Right lobe of liver (tissue), 6 donors: ENCODE results near the gene SLC49A3. TPM values are rescaled to one million over a fixed set of nuclear protein-coding genes. Genes with fewer than 3 reads are reported as not detected.

Experiments
- ATAC-seq, 4 donors: fragments of 200-7000 bp; cut with Tn5 transposase; one replicate each; pipeline ENCODE4 v1.9.1; 2020; ENCODE audit warnings: mild to moderate bottlenecking in 4 of 4, moderate library complexity in 4 of 4
- DNase-seq, 3 donors: peaks; one replicate each; pipeline ENCODE4 v3.0.0-alpha.2; 2020
- H3K27ac ChIP-seq, 3 donors: fragments of 200-600 bp; one replicate each; pipeline ENCODE4 v1.8.0; 2022
- H3K27me3 ChIP-seq, 2 donors: fragments of 200-600 bp; one replicate each; pipeline ENCODE4 v1.8.0; 2022
- H3K36me3 ChIP-seq, 4 donors: fragments of 200-600 bp; sonication (generic) in 1 of 4; one replicate each; pipeline versions ENCODE4 v1.5.1 to v1.8.0; 2017 to 2022; ENCODE audit warnings: control low read depth in 1 of 4
- H3K4me1 ChIP-seq, 4 donors: fragments of 200-600 bp; sonication (generic) in 1 of 4; one replicate each; pipeline versions ENCODE4 v1.5.1 to v1.8.0; 2017 to 2022; ENCODE audit warnings: control low read depth in 1 of 4
- H3K4me3 ChIP-seq, 3 donors: fragments of 200-600 bp; one replicate each; pipeline ENCODE4 v1.8.0; 2022
- H3K9me3 ChIP-seq, 4 donors: fragments of 200-600 bp; sonication (generic) in 1 of 4; one replicate each; pipeline versions ENCODE4 v1.5.1 to v1.8.0; 2017 to 2022; ENCODE audit warnings: control low read depth in 1 of 4
- POLR2A ChIP-seq: fragments of 450-650 bp; IDR thresholded peaks from one replicate; pipeline ENCODE4 v1.6.1; 2017; ENCODE audit warnings: antibody characterized with exemption, mild to moderate bottlenecking
- WGBS: methylation state at CpG from one replicate; pipeline ENCODE4 v1.1.6; 2018; ENCODE audit warnings: low coverage, low lambda C conversion rate; ENCODE audit not compliant: insufficient coverage; ENCODE audit errors: missing lambda C conversion rate; 5-methylcytosine and 5-hydroxymethylcytosine counted together
- intact Hi-C, 2 donors: fragments of 100-400 bp; cut with DNase I; formaldehyde crosslinking; loops; one replicate each; pipeline versions ENCODE4 v1.11.2 to v1.14.1; 2022
- total RNA-seq, 6 experiments: library from RNA; depleted of rRNA in 2 of 6; stranded (reverse); fragments of >200 nt in 2 of 6; fragmentation: NEBNext Ultra II Directional in 3 of 6; extraction: Animal tissue kit (Norgen Biotek cat#: 25700) in 3 of 6; gene quantifications; one replicate each; pipeline versions ENCODE4 v1.1.0 to v1.2.4, GENCODE V29; 2016 to 2023
- TF ChIP-seq, protein P1 (sequence below), 4 donors: fragments of 200-600 bp in 3 of 4; fragments of 450-650 bp in 1 of 4; IDR thresholded peaks; one replicate each; pipeline versions ENCODE4 v1.5.1 to v1.8.0; 2016 to 2022; ENCODE audit warnings: antibody characterized with exemption in 4 of 4, mild to moderate bottlenecking in 2 of 4
- donor health status: DM: no; HTN: yes; CAD: no.
- donor health status: DM: no; HTN: no; CAD: no.
- donor health status: DM: no; HTN: no; CAD: no.
- donor health status: DM: no; HTN: yes; CAD: no.
- donor health status: DM: no; HTN: yes; CAD: no.

The SLC49A3 gene
- total RNA-seq, 6 experiments from 2014 or later = 2.9 to 9.0 (median 5.2) TPM

DNA sequence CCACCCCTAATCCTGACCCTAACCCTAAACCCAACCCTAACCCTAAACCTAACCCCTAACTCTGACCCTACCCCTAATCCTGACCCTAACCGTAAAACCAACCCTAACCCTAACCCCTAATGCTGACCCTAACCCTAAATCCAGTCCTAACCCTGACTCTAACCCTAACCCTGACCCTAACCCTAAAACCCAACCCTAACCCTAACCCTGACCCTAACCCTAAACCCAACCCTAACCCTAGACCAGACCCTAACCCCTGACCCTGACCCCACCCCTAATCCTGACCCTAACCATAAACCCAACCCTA is 16.0 kb upstream of the SLC49A3 start:
- TF ChIP-seq, protein P1, sequence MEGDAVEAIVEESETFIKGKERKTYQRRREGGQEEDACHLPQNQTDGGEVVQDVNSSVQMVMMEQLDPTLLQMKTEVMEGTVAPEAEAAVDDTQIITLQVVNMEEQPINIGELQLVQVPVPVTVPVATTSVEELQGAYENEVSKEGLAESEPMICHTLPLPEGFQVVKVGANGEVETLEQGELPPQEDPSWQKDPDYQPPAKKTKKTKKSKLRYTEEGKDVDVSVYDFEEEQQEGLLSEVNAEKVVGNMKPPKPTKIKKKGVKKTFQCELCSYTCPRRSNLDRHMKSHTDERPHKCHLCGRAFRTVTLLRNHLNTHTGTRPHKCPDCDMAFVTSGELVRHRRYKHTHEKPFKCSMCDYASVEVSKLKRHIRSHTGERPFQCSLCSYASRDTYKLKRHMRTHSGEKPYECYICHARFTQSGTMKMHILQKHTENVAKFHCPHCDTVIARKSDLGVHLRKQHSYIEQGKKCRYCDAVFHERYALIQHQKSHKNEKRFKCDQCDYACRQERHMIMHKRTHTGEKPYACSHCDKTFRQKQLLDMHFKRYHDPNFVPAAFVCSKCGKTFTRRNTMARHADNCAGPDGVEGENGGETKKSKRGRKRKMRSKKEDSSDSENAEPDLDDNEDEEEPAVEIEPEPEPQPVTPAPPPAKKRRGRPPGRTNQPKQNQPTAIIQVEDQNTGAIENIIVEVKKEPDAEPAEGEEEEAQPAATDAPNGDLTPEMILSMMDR (IDR thresholded peaks at IDR 0.05) = no peak
- no peak for TF ChIP-seq POLR2A
- DNase-seq (no peak), ATAC-seq (no peak)
- Histone ChIP-seq H3K27ac (no peak overlapping the region), H3K27me3 (no peaks in the 10 kb centered on the region), H3K4me3 (peak overlapping the region in 2 of 3 donors; percentile 79 to 83), H3K9me3 (no peaks in the 10 kb centered on the region), H3K36me3 (no peaks in the 10 kb centered on the region), H3K4me1 (peaks cover 0 to 5% (median 0%) of the 10 kb centered on the region in 4 donors)
- 92% methylated on average over 1 of the region's 1 CpG for WGBS
- intact Hi-C loops = no loop called here

DNA sequence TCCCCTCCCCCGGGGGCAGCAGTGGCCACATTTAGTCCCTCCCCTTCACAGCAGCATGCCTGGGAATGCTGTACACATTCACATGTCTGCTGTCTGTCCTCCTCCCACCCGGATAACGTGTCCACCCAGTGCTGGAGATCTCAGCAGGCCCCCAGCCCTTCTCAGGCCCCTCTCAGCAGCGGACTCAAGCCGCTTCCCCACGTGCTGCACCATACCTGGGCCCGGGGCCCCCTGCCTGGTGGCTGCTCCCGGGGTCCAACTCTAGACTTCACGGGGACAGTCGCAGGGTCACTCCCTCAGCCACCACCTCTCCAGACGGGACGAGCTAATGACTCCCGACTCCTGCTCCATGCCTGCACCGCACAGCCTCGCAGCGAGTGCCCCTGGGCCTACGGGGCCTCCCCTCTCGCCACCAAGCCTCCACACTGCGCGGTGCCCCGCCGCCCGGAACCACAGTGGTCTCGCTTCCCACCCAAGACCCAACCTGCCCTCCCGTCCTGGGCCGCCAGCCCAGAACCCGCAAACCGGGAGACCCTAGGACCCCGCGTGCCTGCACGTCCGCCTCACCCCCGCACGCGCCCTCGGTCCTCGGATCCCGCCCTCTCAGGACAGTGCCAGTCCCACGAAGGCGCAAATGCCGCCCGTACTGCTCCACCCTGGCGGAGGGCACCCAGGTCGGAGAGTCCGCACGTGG is 15.4 kb upstream of the SLC49A3 start:
- DNase-seq (peak in 2 of 3 donors; percentile 50 to 63), ATAC-seq (no peak)
- H3K4me3 ChIP-seq = no peak overlapping the region
- TF ChIP-seq POLR2A = no peak
- TF ChIP-seq, protein P1 (IDR thresholded peaks at IDR 0.05) = no peak
- no peaks in the 10 kb centered on the region for H3K36me3 ChIP-seq
- intact Hi-C loops = no loop called here
- H3K4me1 ChIP-seq = peaks cover 0 to 5% (median 0%) of the 10 kb centered on the region in 4 donors
- 98% methylated on average over 11 of the region's 46 CpGs for WGBS
- no peaks in the 10 kb centered on the region for H3K27me3 ChIP-seq
- H3K9me3 ChIP-seq = no peaks in the 10 kb centered on the region
- H3K27ac ChIP-seq = no peak overlapping the region

DNA sequence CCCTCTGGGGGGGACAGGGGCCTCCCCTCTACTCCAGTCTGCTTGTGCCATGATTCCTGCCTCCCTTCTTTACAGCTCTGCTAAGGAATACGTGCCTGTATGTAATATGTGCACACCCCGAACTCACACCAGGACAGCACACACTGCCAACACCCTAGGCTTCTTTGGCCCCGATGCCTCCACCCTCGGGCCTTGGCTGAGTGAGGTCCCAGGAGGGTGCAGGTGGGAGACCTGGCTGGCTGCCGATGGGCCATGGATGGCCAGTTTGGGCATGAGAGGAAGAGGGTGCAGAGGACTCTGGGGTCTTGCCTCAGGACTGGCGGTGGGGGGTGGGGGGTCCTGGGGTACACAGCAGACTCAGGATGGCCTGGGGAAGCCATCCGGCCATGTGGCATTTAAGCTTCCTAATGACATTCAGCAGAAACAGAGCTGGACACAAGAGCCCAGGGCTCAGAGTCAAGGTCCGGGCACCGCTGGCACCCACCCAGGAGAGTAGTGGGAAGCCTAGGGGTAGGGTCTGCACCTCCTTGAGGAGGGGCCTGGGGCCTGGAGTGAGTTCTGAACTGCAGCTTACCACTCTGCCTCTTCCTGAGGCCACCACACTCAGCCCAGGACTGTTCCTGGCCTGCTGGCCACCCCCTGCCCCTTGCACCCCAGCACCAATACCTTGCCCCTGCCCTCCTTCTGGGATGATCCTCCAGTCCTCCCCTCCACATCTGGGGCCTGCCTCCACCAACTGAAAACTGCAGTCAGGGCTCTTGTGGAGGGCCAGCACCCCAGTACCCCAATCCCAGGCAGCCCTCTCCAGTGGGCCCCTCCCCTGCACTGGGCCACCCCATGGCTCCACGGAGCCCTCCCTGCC is 14.6 kb upstream of the SLC49A3 start:
- no peak overlapping the region for H3K4me3 ChIP-seq
- TF ChIP-seq, protein P1 (IDR thresholded peaks at IDR 0.05) = no peak
- no peak for TF ChIP-seq POLR2A
- no peaks in the 10 kb centered on the region for H3K27me3 ChIP-seq
- intact Hi-C loops = no loop called here
- H3K27ac ChIP-seq = no peak overlapping the region
- H3K36me3 ChIP-seq = no peaks in the 10 kb centered on the region
- 100% methylated on average over 3 of the region's 10 CpGs for WGBS
- DNase-seq (peak in 2 of 3 donors; percentile 46 to 50), ATAC-seq (no peak)
- H3K4me1 ChIP-seq = peaks cover 0 to 5% (median 0%) of the 10 kb centered on the region in 4 donors
- H3K9me3 ChIP-seq = no peaks in the 10 kb centered on the region

DNA sequence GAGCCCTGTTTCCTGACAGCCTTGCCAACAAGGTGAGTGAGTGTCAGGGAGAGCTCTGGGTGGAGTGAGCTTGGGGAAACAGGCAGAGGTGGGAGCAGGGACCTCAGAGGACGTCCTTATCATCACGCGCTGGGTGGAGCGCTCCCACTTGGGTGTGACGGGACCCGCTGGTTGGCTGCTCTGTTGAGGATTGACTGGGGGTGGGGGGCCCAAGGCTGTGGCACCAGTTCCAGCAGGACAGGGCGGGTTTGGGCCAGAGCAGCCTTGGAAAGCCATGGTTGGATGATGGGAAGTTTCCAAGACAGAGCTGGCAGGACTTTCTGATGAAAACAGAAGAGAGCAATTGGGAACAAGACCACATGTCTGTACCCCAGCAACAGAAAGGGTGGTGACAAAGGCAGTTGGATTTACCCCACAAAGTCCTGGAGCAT is 13.7 kb upstream of the SLC49A3 start:
- Histone ChIP-seq H3K27ac (no peak overlapping the region), H3K4me1 (peaks cover 0 to 5% (median 0%) of the 10 kb centered on the region in 4 donors), H3K4me3 (no peak overlapping the region), H3K36me3 (no peaks in the 10 kb centered on the region), H3K27me3 (no peaks in the 10 kb centered on the region), H3K9me3 (no peaks in the 10 kb centered on the region)
- TF ChIP-seq POLR2A = no peak
- WGBS = 65% methylated on average over 6 of the region's 7 CpGs
- ATAC-seq (no peak), DNase-seq (peak in 1 of 3 donors; percentile 48)
- intact Hi-C loops = no loop called here
